Liver (tissue), 3 donors: ENCODE measurements around the gene ENAH.

ENCODE experiments used
- ATF3 ChIP-seq: IDR thresholded peaks from 2 replicates; pipeline ENCODE4 v1.6.1; 2016; ENCODE audit warnings: antibody characterized with exemption
- CTCF ChIP-seq: fragments of 150-350 bp; IDR thresholded peaks from 2 replicates; pipeline ENCODE4 v1.5.1; 2017; ENCODE audit warnings: improper control_type of control experiment, low read depth, low read length; ENCODE audit not compliant: missing input control
- EGR1 ChIP-seq, 2 donors: IDR thresholded peaks; 2 replicates each; pipeline ENCODE4 v1.6.1; 2016 to 2018; ENCODE audit warnings: antibody characterized with exemption in 2 of 2, low read depth in 2 of 2
- FOXA1 ChIP-seq: IDR thresholded peaks from 2 replicates; pipeline ENCODE4 v1.6.1; 2016; ENCODE audit warnings: antibody characterized with exemption
- GABPA ChIP-seq, 2 donors: IDR thresholded peaks in 1 of 2; conservative IDR thresholded peaks in 1 of 2; 2 replicates each; pipeline ENCODE4 v1.6.1; 2016; ENCODE audit warnings: antibody characterized with exemption in 2 of 2, mild to moderate bottlenecking in 1 of 2, moderate library complexity in 1 of 2
- HNF4G ChIP-seq: IDR thresholded peaks from 2 replicates; pipeline ENCODE4 v1.6.1; 2016; ENCODE audit warnings: antibody characterized with exemption
- JUND ChIP-seq, 2 donors: IDR thresholded peaks; 2 replicates each; pipeline ENCODE4 v1.6.1; 2016; ENCODE audit warnings: antibody characterized with exemption in 2 of 2
- MAX ChIP-seq: IDR thresholded peaks from 2 replicates; pipeline ENCODE4 v1.6.1; 2016; ENCODE audit warnings: antibody characterized with exemption
- RAD21 ChIP-seq, 2 donors: IDR thresholded peaks; 2 replicates each; pipeline ENCODE4 v1.6.1; 2016; ENCODE audit warnings: antibody characterized with exemption in 2 of 2, mild to moderate bottlenecking in 2 of 2
- REST ChIP-seq: IDR thresholded peaks from 2 replicates; pipeline ENCODE4 v1.6.1; 2016; ENCODE audit warnings: antibody characterized with exemption, mild to moderate bottlenecking
- SP1 ChIP-seq: IDR thresholded peaks from 2 replicates; pipeline ENCODE4 v1.6.1; 2018; ENCODE audit warnings: antibody characterized with exemption, mild to moderate bottlenecking
- TAF1 ChIP-seq: conservative IDR thresholded peaks from 2 replicates; pipeline ENCODE4 v1.6.1; 2016; ENCODE audit warnings: antibody characterized with exemption, mild to moderate bottlenecking
- YY1 ChIP-seq: IDR thresholded peaks from 2 replicates; pipeline ENCODE4 v1.6.1; 2016; ENCODE audit warnings: antibody characterized with exemption, mild to moderate bottlenecking
- ZBTB33 ChIP-seq: IDR thresholded peaks from 2 replicates; pipeline ENCODE4 v1.6.1; 2016; ENCODE audit warnings: antibody characterized with exemption
- donor health status: healthy.
- donor health status: healthy.

- TF ChIP-seq MAX (no peak), CTCF (no peak), GABPA (IDR thresholded peaks at IDR 0.05 in 1 of 2, conservative IDR thresholded peaks at IDR 0.05 in 1 of 2) (no peak), HNF4G (no peak), SP1 (no peak), JUND (IDR thresholded peaks at IDR 0.05) (no peak), TAF1 (no peak), FOXA1 (no peak), YY1 (no peak), ZBTB33 (no peak), REST (no peak), RAD21 (IDR thresholded peaks at IDR 0.05) (no peak), EGR1 (IDR thresholded peaks at IDR 0.05; ENCODE audit: low read depth in 2 of 2) (no peak), ATF3 (no peak)
Observed at GRCh38 chr1:225527575-225527974, 125.3 kb downstream of the ENAH start.
